Measurements from ENCODE around the gene UGCG.

UGCG gene

GRCh38 chr9:111917201-111917600 is 20.6 kb downstream of the UGCG start:
- H3K4me1 Mint-ChIP-seq (ENCODE audit: low read depth) = peaks cover 28% of the 10 kb centered on the region
- H3K36me3 Mint-ChIP-seq (ENCODE audit: low read depth) = peaks cover 29% of the 10 kb centered on the region
- H3K27me3 Mint-ChIP-seq (ENCODE audit: low read depth) = no peaks in the 10 kb centered on the region
- H3K4me3 Mint-ChIP-seq = no peak overlapping the region
- H3K27ac Mint-ChIP-seq = no peak overlapping the region
- no peaks in the 10 kb centered on the region for H3K9me3 Mint-ChIP-seq
- DNase-seq (ENCODE audit: low spot score) = no peak

GRCh38 chr9:111917980-111918379 is 21.4 kb downstream of the UGCG start:
- no peaks in the 10 kb centered on the region for H3K9me3 Mint-ChIP-seq
- H3K27ac Mint-ChIP-seq = no peak overlapping the region
- H3K27me3 Mint-ChIP-seq (ENCODE audit: low read depth) = no peaks in the 10 kb centered on the region
- H3K4me3 Mint-ChIP-seq = no peak overlapping the region
- peaks cover 29% of the 10 kb centered on the region for H3K36me3 Mint-ChIP-seq (ENCODE audit: low read depth)
- DNase-seq (ENCODE audit: low spot score) = no peak
- H3K4me1 Mint-ChIP-seq (ENCODE audit: low read depth) = peaks cover 25% of the 10 kb centered on the region

- DNase-seq (ENCODE audit: low spot score) = no peak
- H3K36me3 Mint-ChIP-seq (ENCODE audit: low read depth) = peaks cover 25% of the 10 kb centered on the region
- H3K27ac Mint-ChIP-seq = no peak overlapping the region
- no peak overlapping the region for H3K4me3 Mint-ChIP-seq
- no peaks in the 10 kb centered on the region for H3K9me3 Mint-ChIP-seq
- H3K27me3 Mint-ChIP-seq (ENCODE audit: low read depth) = no peaks in the 10 kb centered on the region
- H3K4me1 Mint-ChIP-seq (ENCODE audit: low read depth) = peaks cover 12% of the 10 kb centered on the region
Measured at GRCh38 chr9:111919875-111920274, 23.3 kb downstream of the UGCG start.

- H3K27ac Mint-ChIP-seq = no peak overlapping the region
- no peak overlapping the region for H3K4me3 Mint-ChIP-seq
- no peaks in the 10 kb centered on the region for H3K27me3 Mint-ChIP-seq (ENCODE audit: low read depth)
- H3K36me3 Mint-ChIP-seq (ENCODE audit: low read depth) = peaks cover 21% of the 10 kb centered on the region
- peaks cover 5% of the 10 kb centered on the region for H3K4me1 Mint-ChIP-seq (ENCODE audit: low read depth)
- H3K9me3 Mint-ChIP-seq = no peaks in the 10 kb centered on the region
- DNase-seq (ENCODE audit: low spot score) = no peak
Measured at GRCh38 chr9:111920531-111920930, 23.9 kb downstream of the UGCG start.

GRCh38 chr9:111922324-111923013 is 25.9 kb downstream of the UGCG start:
- peaks cover 7% of the 10 kb centered on the region for H3K4me1 Mint-ChIP-seq (ENCODE audit: low read depth)
- peaks cover 13% of the 10 kb centered on the region for H3K36me3 Mint-ChIP-seq (ENCODE audit: low read depth)
- no peak overlapping the region for H3K4me3 Mint-ChIP-seq
- H3K9me3 Mint-ChIP-seq = no peaks in the 10 kb centered on the region
- H3K27me3 Mint-ChIP-seq (ENCODE audit: low read depth) = no peaks in the 10 kb centered on the region
- H3K27ac Mint-ChIP-seq = no peak overlapping the region
- no peak for DNase-seq (ENCODE audit: low spot score)

- no peak for DNase-seq (ENCODE audit: low spot score)
- H3K27me3 Mint-ChIP-seq (ENCODE audit: low read depth) = no peaks in the 10 kb centered on the region
- H3K4me3 Mint-ChIP-seq = no peak overlapping the region
- H3K36me3 Mint-ChIP-seq (ENCODE audit: low read depth) = peaks cover 7% of the 10 kb centered on the region
- H3K4me1 Mint-ChIP-seq (ENCODE audit: low read depth) = peaks cover 17% of the 10 kb centered on the region
- no peak overlapping the region for H3K27ac Mint-ChIP-seq
- no peaks in the 10 kb centered on the region for H3K9me3 Mint-ChIP-seq
Measured at GRCh38 chr9:111924281-111924680, 27.7 kb downstream of the UGCG start.

- Mint-ChIP-seq H3K27me3 (ENCODE audit: low read depth) (no peaks in the 10 kb centered on the region), H3K27ac (no peak overlapping the region), H3K36me3 (ENCODE audit: low read depth) (peaks cover 10% of the 10 kb centered on the region), H3K9me3 (no peaks in the 10 kb centered on the region), H3K4me3 (no peak overlapping the region), H3K4me1 (ENCODE audit: low read depth) (peaks cover 17% of the 10 kb centered on the region)
- DNase-seq (ENCODE audit: low spot score) = no peak
Measured at GRCh38 chr9:111925017-111925770, 28.6 kb downstream of the UGCG start.

GRCh38 chr9:111925784-111926183 is 29.2 kb downstream of the UGCG start:
- H3K27ac Mint-ChIP-seq = no peak overlapping the region

GRCh38 chr9:111926421-111926875 is 29.8 kb downstream of the UGCG start:
- H3K4me3 Mint-ChIP-seq = peak overlapping the region; percentile 52
- DNase-seq (ENCODE audit: low spot score) = no peak

More at GRCh38 chr9:111925784-111926183, 29.2 kb downstream of the UGCG start:
- Mint-ChIP-seq H3K4me1 (ENCODE audit: low read depth) (peaks cover 17% of the 10 kb centered on the region), H3K27me3 (ENCODE audit: low read depth) (no peaks in the 10 kb centered on the region), H3K36me3 (ENCODE audit: low read depth) (peaks cover 12% of the 10 kb centered on the region), H3K9me3 (no peaks in the 10 kb centered on the region), H3K4me3 (no peak overlapping the region)
- DNase-seq (ENCODE audit: low spot score) = no peak

GRCh38 chr9:111928359-111928720 is 31.7 kb downstream of the UGCG start:
- no peaks in the 10 kb centered on the region for H3K27me3 Mint-ChIP-seq (ENCODE audit: low read depth)
- no peaks in the 10 kb centered on the region for H3K9me3 Mint-ChIP-seq
- no peak for DNase-seq (ENCODE audit: low spot score)
- no peak overlapping the region for H3K27ac Mint-ChIP-seq
- H3K4me3 Mint-ChIP-seq = no peak overlapping the region
- peaks cover 27% of the 10 kb centered on the region for H3K36me3 Mint-ChIP-seq (ENCODE audit: low read depth)
- peaks cover 17% of the 10 kb centered on the region for H3K4me1 Mint-ChIP-seq (ENCODE audit: low read depth)

More at GRCh38 chr9:111926421-111926875, 29.8 kb downstream of the UGCG start:
- Mint-ChIP-seq H3K27ac (peak overlapping the region; percentile 36), H3K36me3 (ENCODE audit: low read depth) (peaks cover 19% of the 10 kb centered on the region), H3K27me3 (ENCODE audit: low read depth) (no peaks in the 10 kb centered on the region), H3K4me1 (ENCODE audit: low read depth) (peaks cover 17% of the 10 kb centered on the region), H3K9me3 (no peaks in the 10 kb centered on the region)

GRCh38 chr9:111934747-111935146 is 38.1 kb downstream of the UGCG start:
- peaks cover 17% of the 10 kb centered on the region for H3K4me1 Mint-ChIP-seq (ENCODE audit: low read depth)
- peaks cover 49% of the 10 kb centered on the region for H3K36me3 Mint-ChIP-seq (ENCODE audit: low read depth)
- H3K9me3 Mint-ChIP-seq = peaks cover 9% of the 10 kb centered on the region
- DNase-seq (ENCODE audit: low spot score) = no peak
- H3K27ac Mint-ChIP-seq = no peak overlapping the region
- H3K27me3 Mint-ChIP-seq (ENCODE audit: low read depth) = no peaks in the 10 kb centered on the region
- no peak overlapping the region for H3K4me3 Mint-ChIP-seq

GRCh38 chr9:111936391-111936790 is 39.8 kb downstream of the UGCG start:
- Mint-ChIP-seq H3K27me3 (ENCODE audit: low read depth) (no peaks in the 10 kb centered on the region), H3K36me3 (ENCODE audit: low read depth) (peaks cover 41% of the 10 kb centered on the region), H3K4me1 (ENCODE audit: low read depth) (peaks cover 17% of the 10 kb centered on the region), H3K27ac (no peak overlapping the region), H3K4me3 (no peak overlapping the region), H3K9me3 (peaks cover 9% of the 10 kb centered on the region)
- no peak for DNase-seq (ENCODE audit: low spot score)

GRCh38 chr9:111937301-111937700 is 40.7 kb downstream of the UGCG start:
- peaks cover 34% of the 10 kb centered on the region for H3K36me3 Mint-ChIP-seq (ENCODE audit: low read depth)
- no peak for DNase-seq (ENCODE audit: low spot score)
- H3K4me1 Mint-ChIP-seq (ENCODE audit: low read depth) = peaks cover 17% of the 10 kb centered on the region
- H3K9me3 Mint-ChIP-seq = peaks cover 9% of the 10 kb centered on the region
- peak overlapping the region; percentile 63 for H3K4me3 Mint-ChIP-seq
- H3K27me3 Mint-ChIP-seq (ENCODE audit: low read depth) = no peaks in the 10 kb centered on the region
- H3K27ac Mint-ChIP-seq = no peak overlapping the region

- DNase-seq (ENCODE audit: low spot score) = peak; percentile 66
Measured at GRCh38 chr9:111937781-111938426, 41.3 kb downstream of the UGCG start.

More at GRCh38 chr9:111937781-111938426, 41.3 kb downstream of the UGCG start:
- H3K9me3 Mint-ChIP-seq = peaks cover 9% of the 10 kb centered on the region
- H3K36me3 Mint-ChIP-seq (ENCODE audit: low read depth) = peaks cover 32% of the 10 kb centered on the region
- H3K27ac Mint-ChIP-seq = peak overlapping the region; percentile 77
- H3K27me3 Mint-ChIP-seq (ENCODE audit: low read depth) = no peaks in the 10 kb centered on the region
- H3K4me3 Mint-ChIP-seq = peak overlapping the region; percentile 63
- H3K4me1 Mint-ChIP-seq (ENCODE audit: low read depth) = peaks cover 17% of the 10 kb centered on the region
